Activated CD8-positive, alpha-beta memory T cell treated with anti-CD3 and anti-CD28 coated beads, Interleukin-2, amount 10 ng/mL, durations not matched to agents 7 days and 5 days (primary cell): Measurements from ENCODE around the gene MTRF1. TPM values are rescaled to one million over a fixed set of nuclear protein-coding genes. Genes with fewer than 3 reads are reported as not detected.
"Not testable (repeated sequence)": the region's sequence is repeated elsewhere in the genome, so short reads cannot be mapped to it uniquely, and the experiment has no call there.

Experiments
- ATAC-seq: fragments of 150-1000 bp; cut with Tn5 transposase; one replicate; pipeline ENCODE4 v1.10.0; 2021; ENCODE audit warnings: moderate library complexity
- CTCF ChIA-PET: fragments of 350-600 bp; sonication (Branson Sonifier 250); formaldehyde crosslinking; loops from one replicate; lab custom pipeline; 2021; ENCODE audit warnings: antibody characterized with exemption; lab: Charles Lee
- DNase-seq: peaks from one replicate; pipeline ENCODE4 v3.0.0-alpha.2; 2020
- H3K27ac Mint-ChIP-seq: one replicate; pipeline ENCODE4 v1.8.0; 2021; ENCODE audit warnings: mild to moderate bottlenecking, mixed read lengths
- H3K27me3 Mint-ChIP-seq: one replicate; pipeline ENCODE4 v1.8.0; 2021; ENCODE audit warnings: mixed read lengths
- H3K36me3 Mint-ChIP-seq: one replicate; pipeline ENCODE4 v1.8.0; 2021; ENCODE audit warnings: mild to moderate bottlenecking, mixed read lengths
- H3K4me1 Mint-ChIP-seq: one replicate; pipeline ENCODE4 v1.8.0; 2021; ENCODE audit warnings: mixed read lengths
- H3K4me3 Mint-ChIP-seq: one replicate; pipeline ENCODE4 v1.8.0; 2021; ENCODE audit warnings: mild to moderate bottlenecking, moderate library complexity, mixed read lengths
- H3K9me3 Mint-ChIP-seq: one replicate; pipeline ENCODE4 v1.8.0; 2022; ENCODE audit warnings: low read depth, mixed read lengths
- total RNA-seq, 2 experiments: library from RNA; stranded (reverse); gene quantifications; one replicate each; pipeline ENCODE4 v1.2.3, GENCODE V29; 2021

The MTRF1 gene
- total RNA-seq, 2 experiments from 2014 or later: 22.2 to 23.3 TPM

GRCh38 chr13:41295973-41296372 lies 32.6 kb upstream of the MTRF1 start:
- Mint-ChIP-seq H3K36me3 (peaks cover 6% of the 10 kb centered on the region), H3K9me3 (no peaks in the 10 kb centered on the region), H3K27ac (no peak overlapping the region), H3K4me1 (peaks cover 6% of the 10 kb centered on the region), H3K4me3 (no peak overlapping the region), H3K27me3 (peaks cover 20% of the 10 kb centered on the region)
- no peak for ATAC-seq
- no peak for DNase-seq
- CTCF ChIA-PET: interaction anchor here (0.9 kb wide), 1 partner anchor 19 kb away, joined by 3 read pairs; no protein-coding TSS in a partner anchor

- no peaks in the 10 kb centered on the region for H3K9me3 Mint-ChIP-seq
- peaks cover 20% of the 10 kb centered on the region for H3K27me3 Mint-ChIP-seq
- no peak for DNase-seq
- CTCF ChIA-PET: interaction anchor here (0.6 kb wide), 1 partner anchor 12 kb away, joined by 3 read pairs; no protein-coding TSS in a partner anchor
- H3K36me3 Mint-ChIP-seq: peaks cover 6% of the 10 kb centered on the region
- H3K27ac Mint-ChIP-seq: no peak overlapping the region
- peaks cover 5% of the 10 kb centered on the region for H3K4me1 Mint-ChIP-seq
- no peak overlapping the region for H3K4me3 Mint-ChIP-seq
- no peak for ATAC-seq
These were observed 31.5 kb upstream of the MTRF1 start for GRCh38 chr13:41294914-41295313.

GRCh38 chr13:41293272-41293671 lies 29.9 kb upstream of the MTRF1 start:
- Mint-ChIP-seq H3K36me3 (peaks cover 2% of the 10 kb centered on the region), H3K27ac (no peak overlapping the region), H3K4me3 (no peak overlapping the region), H3K9me3 (no peaks in the 10 kb centered on the region), H3K4me1 (no peaks in the 10 kb centered on the region), H3K27me3 (peaks cover 13% of the 10 kb centered on the region)
- ATAC-seq: no peak
- CTCF ChIA-PET: no interaction called here
- DNase-seq: no peak

GRCh38 chr13:41291246-41291645 lies 27.9 kb upstream of the MTRF1 start:
- Mint-ChIP-seq H3K4me1 (peaks cover 2% of the 10 kb centered on the region), H3K36me3 (peaks cover 2% of the 10 kb centered on the region), H3K4me3 (no peak overlapping the region), H3K27me3 (peaks cover 3% of the 10 kb centered on the region), H3K27ac (no peak overlapping the region), H3K9me3 (peaks cover 2% of the 10 kb centered on the region)
- ATAC-seq (no peak), DNase-seq (no peak)
- CTCF ChIA-PET: interaction anchor here (1.1 to 1.2 kb wide), 2 partner anchors 31 to 237 kb away, joined by 3 read pairs; no protein-coding TSS in a partner anchor

- H3K27ac Mint-ChIP-seq: no peak overlapping the region
- no peaks in the 10 kb centered on the region for H3K27me3 Mint-ChIP-seq
- no peak overlapping the region for H3K4me3 Mint-ChIP-seq
- CTCF ChIA-PET: no interaction called here
- H3K9me3 Mint-ChIP-seq: peaks cover 2% of the 10 kb centered on the region
- DNase-seq (no peak), ATAC-seq (no peak)
- peaks cover 2% of the 10 kb centered on the region for H3K36me3 Mint-ChIP-seq
- peaks cover 3% of the 10 kb centered on the region for H3K4me1 Mint-ChIP-seq
These were observed 26.1 kb upstream of the MTRF1 start for GRCh38 chr13:41289463-41289881.

GRCh38 chr13:41286370-41286769 lies 23.0 kb upstream of the MTRF1 start:
- no peak overlapping the region for H3K4me3 Mint-ChIP-seq
- no peak overlapping the region for H3K27ac Mint-ChIP-seq
- peaks cover 3% of the 10 kb centered on the region for H3K4me1 Mint-ChIP-seq
- H3K9me3 Mint-ChIP-seq: peaks cover 2% of the 10 kb centered on the region
- no peaks in the 10 kb centered on the region for H3K36me3 Mint-ChIP-seq
- CTCF ChIA-PET: no interaction called here
- DNase-seq: no peak
- ATAC-seq: no peak
- H3K27me3 Mint-ChIP-seq: no peaks in the 10 kb centered on the region

- Mint-ChIP-seq H3K27me3 (no peaks in the 10 kb centered on the region), H3K9me3 (peaks cover 2% of the 10 kb centered on the region), H3K27ac (no peak overlapping the region), H3K4me3 (no peak overlapping the region), H3K36me3 (no peaks in the 10 kb centered on the region), H3K4me1 (peaks cover 3% of the 10 kb centered on the region)
- CTCF ChIA-PET: no interaction called here
- DNase-seq (no peak), ATAC-seq (no peak)
These were observed 21.3 kb upstream of the MTRF1 start for GRCh38 chr13:41284512-41285288.

- Mint-ChIP-seq H3K4me1 (peaks cover 5% of the 10 kb centered on the region), H3K4me3 (no peak overlapping the region), H3K36me3 (no peaks in the 10 kb centered on the region), H3K27me3 (no peaks in the 10 kb centered on the region), H3K9me3 (peaks cover 2% of the 10 kb centered on the region), H3K27ac (no peak overlapping the region)
- CTCF ChIA-PET: interaction anchor here (1.3 kb wide), 1 partner anchor 13 kb away, joined by 3 read pairs; no protein-coding TSS in a partner anchor
- ATAC-seq (no peak), DNase-seq (no peak)
These were observed 18.8 kb upstream of the MTRF1 start for GRCh38 chr13:41282129-41282571.

GRCh38 chr13:41279156-41279555 lies 15.8 kb upstream of the MTRF1 start:
- H3K4me3 Mint-ChIP-seq, H3K4me1 Mint-ChIP-seq, H3K36me3 Mint-ChIP-seq, H3K27ac Mint-ChIP-seq, H3K9me3 Mint-ChIP-seq, H3K27me3 Mint-ChIP-seq, DNase-seq, ATAC-seq, CTCF ChIA-PET: not testable (repeated sequence)

- CTCF ChIA-PET: interaction anchor here (1.2 kb wide), 1 partner anchor 19 kb away, joined by 3 read pairs; no protein-coding TSS in a partner anchor
- no peak for DNase-seq
- Mint-ChIP-seq H3K27ac (no peak overlapping the region), H3K27me3 (no peaks in the 10 kb centered on the region), H3K4me1 (peaks cover 5% of the 10 kb centered on the region), H3K4me3 (no peak overlapping the region), H3K36me3 (peaks cover 3% of the 10 kb centered on the region), H3K9me3 (no peaks in the 10 kb centered on the region)
- ATAC-seq: no peak
These were observed 13.4 kb upstream of the MTRF1 start for GRCh38 chr13:41276824-41277223.

- DNase-seq (no peak), ATAC-seq (no peak)
- Mint-ChIP-seq H3K4me3 (no peak overlapping the region), H3K9me3 (no peaks in the 10 kb centered on the region), H3K27ac (no peak overlapping the region), H3K36me3 (peaks cover 9% of the 10 kb centered on the region), H3K4me1 (peaks cover 14% of the 10 kb centered on the region), H3K27me3 (no peaks in the 10 kb centered on the region)
- CTCF ChIA-PET: no interaction called here
These were observed 11.5 kb upstream of the MTRF1 start for GRCh38 chr13:41274881-41275280.

GRCh38 chr13:41273831-41274441 lies 10.6 kb upstream of the MTRF1 start:
- DNase-seq: no peak
- peaks cover 2% of the 10 kb centered on the region for H3K9me3 Mint-ChIP-seq
- peaks cover 14% of the 10 kb centered on the region for H3K4me1 Mint-ChIP-seq
- no peak overlapping the region for H3K4me3 Mint-ChIP-seq
- peaks cover 12% of the 10 kb centered on the region for H3K36me3 Mint-ChIP-seq
- ATAC-seq: no peak
- H3K27me3 Mint-ChIP-seq: no peaks in the 10 kb centered on the region
- CTCF ChIA-PET: no interaction called here
- no peak overlapping the region for H3K27ac Mint-ChIP-seq

- CTCF ChIA-PET: interaction anchor here (1.6 kb wide), 1 partner anchor 9 kb away, joined by 4 read pairs; the partner anchor contains the start of gene MTRF1
- ATAC-seq: no peak
- Mint-ChIP-seq H3K9me3 (peaks cover 11% of the 10 kb centered on the region), H3K36me3 (peaks cover 20% of the 10 kb centered on the region), H3K4me1 (peaks cover 12% of the 10 kb centered on the region), H3K27me3 (no peaks in the 10 kb centered on the region), H3K4me3 (no peak overlapping the region), H3K27ac (peak overlapping the region; percentile 42)
- no peak for DNase-seq
These were observed 8.3 kb upstream of the MTRF1 start for GRCh38 chr13:41271456-41272285.
